HG02938 (cell line): Measurements from ENCODE around the gene ERG28.

Experiments used
- ATAC-seq: cut with Tn5 transposase; IDR thresholded peaks from one replicate; pipeline ENCODE4 v1.9.1; 2021; ENCODE audit warnings: mild to moderate bottlenecking, moderate library complexity; ENCODE audit not compliant: unreplicated experiment

The ERG28 gene

DNA sequence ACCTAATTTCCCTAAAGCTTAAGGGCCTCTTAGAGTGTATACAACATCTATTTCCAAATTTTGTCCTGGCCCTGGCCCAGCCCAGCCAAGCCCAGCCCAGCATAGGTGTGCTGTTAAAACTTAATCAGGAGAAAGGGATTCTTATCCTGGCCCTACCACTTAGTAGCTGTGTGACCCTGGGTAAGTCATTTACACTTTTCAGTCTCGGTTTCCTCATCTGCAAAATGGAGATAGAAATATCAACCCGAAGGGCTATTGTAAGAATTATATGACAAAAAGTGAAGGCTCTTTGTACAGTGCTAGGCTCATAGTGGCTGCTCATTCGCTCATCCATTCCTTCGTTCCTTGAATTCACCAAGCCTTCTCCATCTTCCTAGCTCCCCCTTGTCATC, 442 bp downstream of the ERG28 start:
- ATAC-seq = no peak

DNA sequence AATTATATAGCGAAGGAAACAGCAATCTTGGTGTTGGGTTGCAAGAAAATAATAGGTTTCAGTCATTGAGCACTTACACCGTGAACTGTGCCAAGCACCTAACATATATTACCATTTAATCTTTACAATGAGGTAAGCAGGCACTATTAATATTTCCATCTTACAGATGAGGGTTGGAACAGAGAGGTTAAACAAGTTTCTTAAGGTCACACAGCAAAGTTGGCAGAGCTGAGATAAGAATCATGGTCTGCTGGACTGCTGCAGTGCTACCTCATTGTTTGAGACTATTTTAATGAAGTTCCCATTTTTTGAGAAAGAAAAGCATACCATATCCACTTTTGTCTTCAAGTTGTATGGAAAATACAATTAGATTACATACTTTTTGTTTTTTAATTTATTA, 1.7 kb downstream of the ERG28 start:
- no peak for ATAC-seq

- no peak for ATAC-seq
These were observed 3.3 kb downstream of the ERG28 start for GRCh38 chr14:75657331-75657730.

DNA sequence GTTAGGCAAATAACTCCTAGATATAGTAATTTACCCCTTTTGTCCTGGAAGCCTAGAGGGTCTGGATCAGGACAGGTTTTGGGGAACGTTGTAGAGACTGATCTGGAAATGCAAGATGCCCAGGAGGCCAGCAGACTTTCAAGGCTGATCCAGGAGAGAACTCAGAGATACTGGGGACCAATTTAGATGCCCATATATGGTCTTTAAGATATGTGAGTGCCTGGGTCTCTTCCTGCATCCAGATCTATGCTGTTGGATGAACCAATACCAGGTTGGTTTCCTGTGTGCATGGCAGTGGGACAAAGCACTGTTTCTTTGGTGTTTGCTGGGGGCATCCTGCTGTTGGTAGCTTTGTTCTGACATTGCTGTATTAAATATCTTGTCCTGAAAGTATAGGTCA, 5.4 kb downstream of the ERG28 start:
- ATAC-seq = no peak

- ATAC-seq = no peak
These were observed 6.4 kb downstream of the ERG28 start for GRCh38 chr14:75654127-75654732.

GRCh38 chr14:75653563-75653962, 7.1 kb downstream of the ERG28 start:
- ATAC-seq = no peak

DNA sequence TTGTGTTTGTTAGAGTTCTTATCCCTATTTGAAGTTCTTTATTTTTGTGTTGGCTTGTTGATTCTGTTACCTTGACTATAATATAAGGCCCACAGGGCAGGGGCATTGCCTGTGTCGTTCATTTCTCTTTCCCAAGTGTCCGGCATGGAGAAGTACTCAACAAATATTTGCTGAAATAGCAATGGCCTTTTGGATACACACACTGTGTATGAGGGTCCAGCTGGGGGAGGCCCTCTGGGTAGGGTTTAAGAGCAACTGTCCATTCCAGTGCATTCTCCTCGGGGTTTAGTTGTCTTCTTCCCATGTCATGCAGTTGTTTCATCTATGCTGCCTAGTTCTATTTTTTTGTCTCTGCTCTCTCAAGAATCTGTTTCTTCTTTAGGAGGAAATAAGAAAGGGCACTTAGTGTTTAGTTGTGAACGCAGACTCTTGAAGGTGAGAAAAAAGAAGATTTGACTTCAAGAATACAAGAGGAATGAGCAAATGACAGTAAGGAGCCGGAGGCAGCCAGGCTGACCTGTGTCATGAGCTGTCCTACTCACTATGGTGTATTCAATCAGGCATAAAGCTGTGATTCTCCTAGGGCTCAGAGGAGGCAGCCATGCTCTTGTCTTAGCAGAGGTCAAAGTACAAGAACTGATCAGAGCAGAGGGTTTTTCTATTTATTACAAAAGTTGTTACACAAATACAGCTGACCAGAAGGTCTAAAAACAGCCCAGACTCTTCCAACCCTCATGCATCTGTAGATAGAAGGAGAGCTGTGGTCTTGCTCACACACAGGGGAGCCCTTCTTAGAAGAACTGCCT, 10.2 kb downstream of the ERG28 start:
- no peak for ATAC-seq

DNA sequence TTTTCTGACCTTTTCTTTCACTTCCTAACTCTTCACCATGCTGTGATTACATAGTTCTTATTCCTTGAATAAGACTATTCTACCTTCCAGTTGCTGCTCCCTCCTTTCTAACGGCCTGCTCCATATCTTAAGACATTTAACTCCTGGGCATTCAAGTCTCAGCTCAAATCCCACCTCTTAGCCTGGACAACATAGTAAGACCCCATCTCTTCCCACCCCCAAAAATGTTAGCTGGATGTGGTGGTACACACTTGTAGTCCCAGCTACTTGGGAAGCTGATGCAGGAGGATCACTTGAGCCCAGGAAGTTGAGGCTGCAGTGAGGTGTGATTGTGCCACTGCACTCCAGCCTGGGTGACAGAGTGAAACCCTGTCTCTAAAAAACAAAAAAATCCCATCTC, 10.9 kb downstream of the ERG28 start:
- no peak for ATAC-seq

DNA sequence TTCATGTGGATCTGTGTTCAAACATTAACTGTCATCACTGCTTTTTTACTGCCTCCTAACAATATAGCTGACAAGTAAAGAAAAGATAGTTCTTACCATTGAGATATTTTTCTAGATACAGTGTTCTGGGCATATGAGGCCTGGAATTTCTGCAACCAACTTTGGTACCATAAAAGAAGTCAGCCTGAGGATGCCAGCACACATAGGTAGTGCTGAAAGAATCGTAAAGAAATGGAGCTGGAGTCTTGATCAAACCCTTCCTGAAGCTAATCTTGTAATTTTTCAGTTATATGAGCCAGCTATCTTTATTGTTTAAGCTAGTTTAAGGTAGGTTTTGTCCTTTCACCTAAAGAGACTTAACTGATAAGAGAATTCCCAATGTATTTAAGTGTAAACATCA, 11.3 kb downstream of the ERG28 start:
- ATAC-seq = no peak

DNA sequence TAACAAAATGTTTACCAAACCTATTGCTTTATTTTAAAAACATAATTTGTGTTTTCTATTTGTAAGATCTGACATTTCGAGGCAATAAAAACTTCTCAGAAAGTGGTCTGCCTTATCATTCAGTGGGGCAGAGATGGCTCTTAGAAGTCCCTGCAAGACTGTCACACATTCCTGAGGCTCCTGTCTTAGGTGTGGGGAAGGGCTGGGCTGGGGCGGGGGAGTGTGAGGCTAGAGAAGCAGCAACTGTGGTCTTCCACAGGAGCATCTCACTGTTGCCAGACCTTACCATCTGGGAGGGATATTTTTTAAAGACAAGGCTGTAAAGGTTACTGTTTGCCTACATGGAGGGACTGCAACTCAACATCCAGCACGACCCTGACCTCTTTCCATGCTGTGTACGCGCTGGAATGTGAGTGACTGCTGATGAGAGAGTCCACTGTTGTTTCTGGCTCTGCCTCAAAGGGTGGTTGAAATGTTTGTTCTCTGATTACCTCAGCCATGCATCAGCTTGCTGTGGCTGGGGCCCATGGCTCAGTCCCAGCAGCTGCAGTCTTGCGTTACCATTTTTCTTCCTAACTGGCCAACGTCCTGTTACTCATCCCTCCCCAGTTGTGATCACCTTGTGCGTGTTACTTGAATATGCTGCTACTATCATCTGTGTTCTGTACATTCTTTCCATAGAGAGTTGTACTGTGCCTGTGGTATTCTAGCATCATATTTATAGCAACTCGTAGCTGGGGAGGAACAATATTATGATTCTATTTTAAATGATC, 12.4 kb downstream of the ERG28 start:
- no peak for ATAC-seq

DNA sequence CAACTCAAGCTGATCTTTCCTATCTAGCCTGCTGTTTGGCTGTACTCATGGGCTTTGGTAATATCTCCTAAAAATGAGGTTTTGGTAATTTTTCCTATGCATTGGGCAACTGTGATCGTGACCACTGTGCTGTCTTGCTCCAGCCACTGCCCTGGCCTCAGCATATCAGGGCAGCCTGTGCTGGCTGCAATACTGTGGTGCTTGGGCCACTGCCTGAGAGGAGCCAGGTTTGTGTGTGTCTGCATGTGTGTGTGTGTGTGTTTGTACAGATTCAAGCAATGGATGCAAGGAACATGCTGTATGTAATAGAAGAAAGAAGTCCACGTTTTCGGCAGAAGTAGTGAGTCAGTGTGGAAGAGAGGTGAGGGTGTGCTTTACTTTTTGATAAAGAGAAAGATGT, 13.0 kb downstream of the ERG28 start:
- no peak for ATAC-seq

DNA sequence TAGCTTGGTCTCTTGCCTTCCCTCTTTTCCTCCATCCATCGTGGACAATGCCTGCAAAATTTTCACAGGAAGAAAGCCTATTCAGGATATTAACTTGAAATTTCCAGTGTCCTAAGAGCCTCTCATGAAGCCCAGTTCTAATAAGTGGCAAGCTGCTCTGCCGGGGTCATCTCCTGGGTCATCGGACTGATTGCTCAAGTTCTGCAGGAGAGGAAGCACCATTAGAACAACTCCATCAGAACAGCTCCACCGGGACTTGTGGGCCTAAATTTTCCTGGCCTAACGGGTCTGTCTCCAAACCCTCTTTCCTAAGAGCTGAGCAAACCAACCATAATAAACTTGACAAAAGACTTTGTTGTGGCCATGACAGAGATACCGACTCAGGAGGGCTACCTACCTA, 13.9 kb downstream of the ERG28 start:
- no peak for ATAC-seq

GRCh38 chr14:75645056-75645455, 15.6 kb downstream of the ERG28 start:
- no peak for ATAC-seq

DNA sequence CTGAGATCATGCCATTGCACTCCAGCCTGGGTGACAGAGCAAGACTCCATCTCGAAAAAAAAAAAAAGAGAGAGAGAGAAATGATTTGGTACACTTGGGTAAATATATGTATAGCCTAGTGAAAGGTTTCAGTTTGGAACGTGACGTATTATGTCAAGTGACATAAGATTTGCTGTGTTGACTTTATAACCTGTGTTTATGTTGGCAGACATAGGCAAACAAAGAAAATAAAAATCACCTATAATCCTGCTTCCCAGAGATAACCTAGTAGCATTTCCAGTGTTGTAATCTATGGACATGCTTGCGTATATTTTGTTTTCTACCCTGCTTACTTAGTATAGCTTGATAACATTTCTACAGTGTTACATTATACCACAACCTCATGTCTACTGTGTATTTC, 16.7 kb downstream of the ERG28 start:
- no peak for ATAC-seq

DNA sequence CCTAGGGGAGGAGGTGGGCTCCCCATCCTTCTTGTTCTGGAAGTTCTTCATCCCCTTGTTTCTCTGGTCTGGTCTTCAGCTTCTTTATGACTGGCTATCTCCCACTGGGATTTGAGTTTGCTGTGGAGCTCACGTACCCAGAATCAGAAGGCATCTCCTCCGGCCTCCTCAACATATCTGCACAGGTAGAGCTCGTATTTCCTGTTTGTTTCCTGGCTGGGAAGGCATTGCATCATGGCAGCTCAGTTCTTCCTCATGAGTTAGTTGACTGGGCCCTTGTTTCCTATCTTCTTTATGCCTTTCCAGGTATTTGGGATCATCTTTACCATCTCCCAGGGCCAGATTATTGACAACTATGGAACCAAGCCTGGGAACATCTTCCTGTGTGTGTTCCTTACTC, 19.8 kb downstream of the ERG28 start:
- ATAC-seq = no peak

GRCh38 chr14:75636100-75636692, 24.5 kb downstream of the ERG28 start:
- ATAC-seq = no peak

GRCh38 chr14:75634848-75635247, 25.8 kb downstream of the ERG28 start:
- ATAC-seq = no peak

- no peak for ATAC-seq
These were observed 29.2 kb downstream of the ERG28 start for GRCh38 chr14:75631453-75631831.

- ATAC-seq = no peak
These were observed 29.8 kb downstream of the ERG28 start for GRCh38 chr14:75630695-75631452.

DNA sequence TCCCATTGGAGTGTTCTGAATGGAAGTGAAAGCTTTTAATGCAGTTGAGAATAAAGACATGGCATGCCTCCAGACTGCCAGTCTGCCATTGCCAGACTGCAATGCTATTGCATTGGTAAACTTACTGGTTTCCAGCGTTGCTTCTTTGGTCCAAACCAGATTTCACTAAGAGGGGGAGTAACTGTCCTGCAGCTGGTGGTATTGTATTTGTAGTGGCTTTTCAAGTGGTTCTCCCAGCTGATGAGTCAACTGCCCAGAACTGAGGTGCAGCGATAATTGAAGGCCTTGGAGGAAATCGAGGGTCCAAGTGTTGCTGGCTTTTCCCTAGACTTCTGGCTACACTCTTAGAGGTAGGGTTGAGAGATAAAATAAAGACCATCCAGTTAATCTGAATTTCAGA, 31.9 kb downstream of the ERG28 start:
- no peak for ATAC-seq

- no peak for ATAC-seq
These were observed 33.3 kb downstream of the ERG28 start for GRCh38 chr14:75627406-75627805.
